ENCODE measurements around the gene ABLIM1.

ABLIM1 gene

DNA sequence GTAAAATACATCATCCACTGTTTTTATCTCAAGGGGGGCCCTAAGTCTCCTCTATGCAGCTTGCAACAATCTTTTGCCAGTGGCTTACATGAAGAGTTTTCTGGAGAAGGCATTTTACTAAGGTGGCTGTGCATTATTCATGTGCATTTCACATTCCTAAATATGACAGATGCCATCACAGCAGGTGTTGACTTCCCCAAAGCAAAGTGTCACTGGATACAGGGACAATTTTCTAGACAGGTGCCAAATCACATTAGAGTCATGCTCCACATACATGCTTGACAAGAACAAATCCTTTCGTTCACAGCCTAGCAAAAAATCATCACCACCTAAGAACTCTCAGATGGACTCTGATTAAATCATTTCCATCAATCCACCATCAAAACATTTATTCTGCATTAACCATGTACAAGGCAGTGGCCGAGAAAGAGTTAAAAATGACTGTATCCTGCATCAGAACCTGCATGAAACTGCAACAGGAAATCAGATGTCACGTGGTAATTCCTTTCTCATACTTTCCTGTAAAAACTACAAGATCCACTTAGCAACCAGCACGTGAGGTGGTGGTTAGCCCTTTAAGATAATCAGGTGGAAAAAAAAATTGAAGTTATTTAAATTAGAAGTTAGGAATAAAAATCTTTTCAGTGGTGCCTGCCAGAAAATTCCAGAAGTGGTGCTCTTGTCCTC, 165.6 kb downstream of the ABLIM1 start:
- H3K4me3 ChIP-seq (ENCODE audit: low read length), result no peak overlapping the region
- no peak for DNase-seq (ENCODE audit: low read depth)
- TF ChIP-seq CTCF (conservative IDR thresholded peaks at IDR 0.05; ENCODE audit: low read depth, low read length), result no peak

GRCh38 chr10:114491933-114492332, 166.1 kb downstream of the ABLIM1 start:
- no peak overlapping the region for H3K4me3 ChIP-seq (ENCODE audit: low read length)
- TF ChIP-seq CTCF (conservative IDR thresholded peaks at IDR 0.05; ENCODE audit: low read depth, low read length), result no peak
- DNase-seq (ENCODE audit: low read depth), result no peak

- no peak for TF ChIP-seq CTCF (conservative IDR thresholded peaks at IDR 0.05; ENCODE audit: low read depth, low read length)
- DNase-seq (ENCODE audit: low read depth), result peak; percentile 72
These were observed 166.7 kb downstream of the ABLIM1 start for GRCh38 chr10:114491419-114491818.

DNA sequence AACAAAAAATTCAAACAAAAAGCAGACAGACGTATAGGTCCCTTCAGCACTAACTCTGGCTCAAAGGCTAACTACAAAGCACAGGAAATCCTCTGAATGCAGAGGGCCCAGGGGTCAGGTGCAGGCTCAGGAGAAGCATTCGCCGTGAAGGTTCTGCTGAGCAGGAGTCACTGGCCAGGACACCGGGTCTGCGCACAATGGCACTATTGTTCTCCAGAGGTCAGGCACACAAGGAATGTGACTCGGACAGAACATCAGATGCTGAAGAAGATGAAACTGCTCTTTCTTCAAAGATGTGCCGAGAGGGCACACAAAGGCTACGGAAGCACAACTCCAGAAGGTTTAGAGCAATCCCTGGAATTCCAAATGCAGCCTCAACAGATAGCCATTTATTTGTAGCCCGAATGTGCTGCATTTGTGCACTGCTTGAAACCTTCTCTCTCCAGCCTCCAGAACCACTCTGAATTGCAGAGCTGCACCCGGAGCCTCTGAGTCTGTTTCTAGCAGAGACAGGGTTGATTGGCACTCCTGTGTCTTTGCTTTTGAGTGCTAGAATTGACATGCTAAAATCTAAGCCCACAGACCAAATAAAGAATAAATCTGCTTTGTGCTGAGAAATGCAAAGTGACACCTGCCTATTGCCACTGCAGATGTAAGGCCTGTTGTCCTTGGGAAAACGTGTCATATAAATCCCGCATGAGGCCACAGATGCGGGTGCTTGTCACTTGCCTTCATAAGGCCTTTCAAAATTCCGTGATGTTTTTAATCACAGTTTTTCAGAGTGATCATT, 168.4 kb downstream of the ABLIM1 start:
- DNase-seq (ENCODE audit: low read depth), result no peak
- no peak for TF ChIP-seq CTCF (conservative IDR thresholded peaks at IDR 0.05; ENCODE audit: low read depth, low read length)
- no peak overlapping the region for H3K4me3 ChIP-seq (ENCODE audit: low read length)

More at GRCh38 chr10:114491419-114491818, 166.7 kb downstream of the ABLIM1 start:
- no peak overlapping the region for H3K4me3 ChIP-seq (ENCODE audit: low read length)

- TF ChIP-seq CTCF (conservative IDR thresholded peaks at IDR 0.05; ENCODE audit: low read depth, low read length), result no peak
- no peak for DNase-seq (ENCODE audit: low read depth)
- H3K4me3 ChIP-seq (ENCODE audit: low read length), result no peak overlapping the region
These were observed 170.1 kb downstream of the ABLIM1 start for GRCh38 chr10:114487815-114488536.

GRCh38 chr10:114486938-114487814, 170.9 kb downstream of the ABLIM1 start:
- no peak for TF ChIP-seq CTCF (conservative IDR thresholded peaks at IDR 0.05; ENCODE audit: low read depth, low read length)
- no peak overlapping the region for H3K4me3 ChIP-seq (ENCODE audit: low read length)
- DNase-seq (ENCODE audit: low read depth), result no peak
